BJ (cell line): ENCODE measurements around the gene TPSG1. TPM values are rescaled to one million over a fixed set of nuclear protein-coding genes. Genes with fewer than 3 reads are reported as not detected.

Source experiments
- CTCF ChIA-PET: fragments of 350-600 bp; formaldehyde crosslinking; extraction: SDS; loops from one replicate; lab custom pipeline; 2021; ENCODE audit warnings: antibody characterized with exemption, inconsistent platforms; lab: Yijun Ruan, JAX
- POLR2A ChIA-PET: fragments of 300-600 bp; sonication (Branson Sonifier 250); formaldehyde crosslinking; extraction: SDS; loops from one replicate; lab custom pipeline; 2021; ENCODE audit warnings: antibody characterized with exemption; lab: Charles Lee
- DNase-seq: peaks from one replicate; pipeline ENCODE4 v3.0.0-alpha.2; 2011; ENCODE audit warnings: low read depth
- H3K27me3 ChIP-seq: 2 replicates; pipeline ENCODE4 v1.6.0; 2011; ENCODE audit warnings: low read length; ENCODE audit not compliant: control insufficient read depth, insufficient read depth
- H3K36me3 ChIP-seq: 2 replicates; pipeline ENCODE4 v1.5.1; 2011; ENCODE audit warnings: low read length; ENCODE audit not compliant: control insufficient read depth, insufficient read depth
- H3K4me3 ChIP-seq: 2 replicates; pipeline ENCODE4 v1.5.1; 2011; ENCODE audit warnings: low read depth, mild to moderate bottlenecking, control low read depth, low read length
- polyA plus RNA-seq: library from polyadenylated mRNA; depleted of rRNA; stranded (reverse); fragments of >200 nt; gene quantifications from 2 replicates; pipeline ENCODE4 v1.2.3, GENCODE V29; 2011
- TF ChIP-seq, protein P1 (sequence below): IDR thresholded peaks from 2 replicates; pipeline ENCODE4 v1.5.1; 2011; ENCODE audit warnings: low read depth, mild to moderate bottlenecking, control low read depth, inconsistent platforms, low read length, moderate library complexity; ENCODE audit not compliant: insufficient read depth

The TPSG1 gene
- polyA plus RNA-seq, 1 experiment: not detected

- H3K36me3 ChIP-seq: no peaks in the 10 kb centered on the region
- no peak overlapping the region for H3K4me3 ChIP-seq
- TF ChIP-seq, protein P1, sequence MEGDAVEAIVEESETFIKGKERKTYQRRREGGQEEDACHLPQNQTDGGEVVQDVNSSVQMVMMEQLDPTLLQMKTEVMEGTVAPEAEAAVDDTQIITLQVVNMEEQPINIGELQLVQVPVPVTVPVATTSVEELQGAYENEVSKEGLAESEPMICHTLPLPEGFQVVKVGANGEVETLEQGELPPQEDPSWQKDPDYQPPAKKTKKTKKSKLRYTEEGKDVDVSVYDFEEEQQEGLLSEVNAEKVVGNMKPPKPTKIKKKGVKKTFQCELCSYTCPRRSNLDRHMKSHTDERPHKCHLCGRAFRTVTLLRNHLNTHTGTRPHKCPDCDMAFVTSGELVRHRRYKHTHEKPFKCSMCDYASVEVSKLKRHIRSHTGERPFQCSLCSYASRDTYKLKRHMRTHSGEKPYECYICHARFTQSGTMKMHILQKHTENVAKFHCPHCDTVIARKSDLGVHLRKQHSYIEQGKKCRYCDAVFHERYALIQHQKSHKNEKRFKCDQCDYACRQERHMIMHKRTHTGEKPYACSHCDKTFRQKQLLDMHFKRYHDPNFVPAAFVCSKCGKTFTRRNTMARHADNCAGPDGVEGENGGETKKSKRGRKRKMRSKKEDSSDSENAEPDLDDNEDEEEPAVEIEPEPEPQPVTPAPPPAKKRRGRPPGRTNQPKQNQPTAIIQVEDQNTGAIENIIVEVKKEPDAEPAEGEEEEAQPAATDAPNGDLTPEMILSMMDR: no peak
- CTCF ChIA-PET: interaction anchor here (0.6 to 1.6 kb wide), 4 partner anchors 12 to 76 kb away, joined by 3 to 5 read pairs (median 4); no protein-coding TSS in a partner anchor
- POLR2A ChIA-PET: no interaction called here
- no peaks in the 10 kb centered on the region for H3K27me3 ChIP-seq
- peak; percentile 19 for DNase-seq
These were observed 42.8 kb downstream of the TPSG1 start for GRCh38 chr16:1182316-1182671.

DNA sequence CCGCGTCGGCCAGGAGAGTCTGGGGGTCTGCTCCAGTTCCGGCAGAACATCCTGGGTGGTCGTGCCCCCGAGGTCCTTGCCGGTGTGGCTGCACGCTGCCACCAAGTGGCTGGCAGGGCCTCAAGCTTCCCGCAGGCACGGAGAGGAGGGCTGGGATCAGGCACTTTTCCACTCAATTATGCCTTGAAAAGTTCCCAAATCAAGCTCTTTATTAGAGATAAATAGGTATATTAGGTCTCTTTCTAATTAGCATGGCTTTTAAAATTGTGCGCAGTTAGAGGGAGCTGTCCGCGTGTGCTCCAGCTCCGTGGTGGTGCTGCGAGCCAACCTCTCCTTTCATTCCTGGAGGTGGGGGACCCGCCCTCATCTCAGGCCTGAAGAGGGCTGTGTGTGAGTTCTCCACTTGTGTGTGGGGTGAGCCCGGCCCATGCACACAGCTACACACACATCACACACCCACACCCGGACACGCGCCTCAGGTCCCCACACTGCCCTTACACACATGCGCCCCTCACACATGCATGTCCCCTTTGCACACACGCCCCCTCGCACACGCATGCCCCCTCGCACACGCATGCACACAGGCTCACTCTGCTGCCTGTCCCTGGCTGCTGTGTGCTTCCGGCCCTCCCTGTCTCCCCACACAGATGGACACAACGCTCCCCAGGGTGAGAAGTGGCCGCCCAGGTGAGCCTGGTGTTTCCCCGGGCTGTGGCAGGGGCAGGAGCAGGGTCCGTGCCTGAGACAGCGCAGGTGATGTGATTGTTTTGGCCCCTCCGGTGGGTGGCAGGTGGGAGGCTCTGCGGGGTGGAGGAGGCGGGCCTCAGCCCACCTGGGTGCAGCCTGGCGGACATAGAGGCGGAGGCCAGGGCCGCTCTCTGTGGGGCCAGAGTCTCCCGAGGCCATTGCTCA, 43.4 kb downstream of the TPSG1 start:
- Histone ChIP-seq H3K27me3 (no peaks in the 10 kb centered on the region), H3K36me3 (no peaks in the 10 kb centered on the region), H3K4me3 (no peak overlapping the region)
- POLR2A ChIA-PET: no interaction called here
- TF ChIP-seq, protein P1: no peak
- CTCF ChIA-PET: interaction anchor here (0.6 to 1.6 kb wide), 8 partner anchors 11 to 76 kb away, joined by 3 to 7 read pairs (median 4); no protein-coding TSS in a partner anchor
- no peak for DNase-seq

DNA sequence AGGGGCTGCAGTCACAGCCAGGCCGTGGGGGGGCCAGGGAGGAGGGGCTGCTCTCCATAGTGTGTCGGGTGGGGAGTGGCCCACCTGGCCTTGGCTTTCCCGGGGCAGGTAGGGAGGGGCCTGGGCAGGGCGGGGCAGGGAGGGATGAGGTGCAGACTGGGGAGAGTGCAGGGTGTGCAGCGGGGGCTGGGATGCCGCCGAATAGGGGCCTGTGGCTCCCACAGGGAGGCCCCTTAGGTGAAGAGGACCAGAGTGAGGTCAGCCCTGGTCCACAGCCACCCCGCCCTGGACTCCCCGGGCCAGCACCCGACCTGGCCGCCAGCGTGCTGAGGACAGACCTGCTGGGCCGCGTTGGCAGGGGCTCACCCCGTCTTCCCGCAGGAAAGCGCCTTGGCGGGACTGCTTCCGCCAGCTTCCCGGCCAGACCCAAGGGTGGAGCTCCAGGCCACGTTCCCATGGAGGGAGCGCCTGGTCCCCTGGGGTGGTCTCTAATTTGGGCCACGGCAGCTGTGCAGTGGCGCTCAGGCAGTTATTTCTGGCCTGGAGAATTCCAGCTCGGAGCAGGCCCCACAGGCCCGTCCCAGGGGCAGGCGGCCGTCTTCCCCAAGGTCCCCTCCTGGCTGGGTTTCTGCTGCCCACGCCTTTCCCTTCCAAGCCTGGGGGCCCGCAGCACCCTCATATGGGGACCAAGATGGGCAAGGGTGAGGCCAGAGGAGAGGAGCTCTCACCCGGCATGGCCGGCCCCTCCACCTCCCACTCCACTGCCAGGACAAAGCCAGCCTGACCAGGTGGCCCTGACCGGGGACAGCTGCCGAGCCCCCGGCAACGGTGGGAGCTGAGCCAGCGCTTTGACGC, 44.3 kb downstream of the TPSG1 start:
- TF ChIP-seq, protein P1: no peak
- ChIA-PET CTCF (interaction anchor here (0.9 to 1.3 kb wide), 4 partner anchors 12 to 75 kb away, joined by 3 to 7 read pairs (median 3); no protein-coding TSS in a partner anchor), POLR2A (no interaction called here)
- Histone ChIP-seq H3K36me3 (no peaks in the 10 kb centered on the region), H3K4me3 (no peak overlapping the region), H3K27me3 (no peaks in the 10 kb centered on the region)
- DNase-seq: no peak

GRCh38 chr16:1178295-1178910, 46.7 kb downstream of the TPSG1 start:
- CTCF ChIA-PET: no interaction called here
- no peak overlapping the region for H3K4me3 ChIP-seq
- POLR2A ChIA-PET: no interaction called here
- DNase-seq: no peak
- H3K27me3 ChIP-seq: no peaks in the 10 kb centered on the region
- TF ChIP-seq, protein P1: no peak
- no peaks in the 10 kb centered on the region for H3K36me3 ChIP-seq
